Transverse colon (tissue), 4 donors: Measurements from ENCODE around the gene DNPEP. TPM values are rescaled to one million over a fixed set of nuclear protein-coding genes. Genes with fewer than 3 reads are reported as not detected.
"Not testable (repeated sequence)": the region's sequence is repeated elsewhere in the genome, so short reads cannot be mapped to it uniquely, and the experiment has no call there.

Source experiments
- DNase-seq: peaks from one replicate; pipeline ENCODE4 v3.0.0-alpha.2; 2019
- H3K27ac ChIP-seq, 4 donors: fragments of 200-600 bp; sonication (generic); 2 replicates each; pipeline ENCODE4 v1.5.1; 2016 to 2018; ENCODE audit warnings: inconsistent platforms in 4 of 4
- H3K27me3 ChIP-seq: fragments of 200-600 bp; sonication (generic); 2 replicates; pipeline ENCODE4 v1.5.1; 2017; ENCODE audit warnings: inconsistent platforms
- H3K36me3 ChIP-seq, 4 donors: fragments of 200-600 bp; sonication (generic); 2 replicates each; pipeline ENCODE4 v1.5.1; 2017 to 2019; ENCODE audit warnings: inconsistent platforms in 4 of 4
- H3K4me1 ChIP-seq, 4 donors: fragments of 200-600 bp; sonication (generic); 2 replicates each; pipeline ENCODE4 v1.5.1; 2017 to 2020; ENCODE audit warnings: inconsistent platforms in 4 of 4
- H3K4me3 ChIP-seq, 4 donors: fragments of 200-600 bp; sonication (generic); 1 replicate in 1 of 4; 2 replicates in 3 of 4; pipeline versions ENCODE4 v1.5.1 to v1.6.1; 2017 to 2019; ENCODE audit warnings: inconsistent platforms in 4 of 4
- H3K9me3 ChIP-seq, 2 donors: fragments of 200-600 bp; sonication (generic); 2 replicates each; pipeline ENCODE4 v1.5.1; 2017 to 2019; ENCODE audit warnings: inconsistent platforms in 2 of 2
- CTCF ChIP-seq, 5 experiments: fragments of 200-600 bp in 3 of 5; fragments of 450-650 bp in 2 of 5; sonication (generic) in 3 of 5; IDR thresholded peaks; 1 replicate in 2 of 5; 2 replicates in 3 of 5; pipeline ENCODE4 v1.5.1; 2016 to 2017; ENCODE audit warnings: antibody characterized with exemption in 5 of 5, inconsistent platforms in 3 of 5, mild to moderate bottlenecking in 2 of 5, moderate library complexity in 1 of 5
- EP300 ChIP-seq: sonication (generic); formaldehyde crosslinking; IDR thresholded peaks from one replicate; pipeline ENCODE4 v1.6.1; 2017; ENCODE audit warnings: antibody characterized with exemption, low read depth
- POLR2A ChIP-seq: fragments of 450-650 bp; IDR thresholded peaks from one replicate; pipeline ENCODE4 v1.6.1; 2016; ENCODE audit warnings: antibody characterized with exemption, mild to moderate bottlenecking, moderate library complexity
- POLR2AphosphoS5 ChIP-seq, 3 donors: sonication (generic); formaldehyde crosslinking; IDR thresholded peaks; one replicate each; pipeline ENCODE4 v1.6.1; 2016; ENCODE audit warnings: antibody characterized with exemption in 3 of 3
- whole genome bisulfite sequencing, 2 donors: methylation state at CpG; one replicate each; pipeline ENCODE4 v1.1.5; 2018; ENCODE audit warnings: low coverage in 1 of 2; 5-methylcytosine and 5-hydroxymethylcytosine counted together
- in situ Hi-C, 4 donors: fragments of 200-750 bp; cut with MboI; loops; one replicate each; pipeline versions ENCODE4 v1.15.0 to v1.15.1; 2017; ENCODE audit warnings: low sequenced_read_pairs in 3 of 4, low pct_ligation_motif_present in 1 of 4, low pct_unique_long_range_greater_than_20kb in 1 of 4
- intact Hi-C: fragments of 100-400 bp; cut with DNase I; formaldehyde crosslinking; loops from one replicate; pipeline ENCODE4 v1.15.1; 2023; ENCODE audit warnings: low total_unique reads
- total RNA-seq, 4 donors: library from RNA; depleted of rRNA; stranded (reverse); fragments of >200 nt; gene quantifications; one replicate each; pipeline ENCODE4 v1.1.0, GENCODE V29; 2016

DNPEP gene
- total RNA-seq, 4 donors from 2014 or later: 61.3 to 142 (median 104) TPM

GRCh38 chr2:219399716-219400478 lies 12.2 kb upstream of the DNPEP start:
- Histone ChIP-seq H3K4me3 (no peak overlapping the region), H3K27me3 (no peaks in the 10 kb centered on the region), H3K9me3 (no peaks in the 10 kb centered on the region), H3K4me1 (peaks cover 12 to 48% (median 24%) of the 10 kb centered on the region in 4 donors), H3K27ac (peak overlapping the region; percentile 65 to 79 (median 75)), H3K36me3 (no peaks in the 10 kb centered on the region)
- no peak for DNase-seq
- no peak for TF ChIP-seq EP300
- TF ChIP-seq CTCF (IDR thresholded peaks at IDR 0.05): no peak
- no peak for TF ChIP-seq POLR2A
- TF ChIP-seq POLR2AphosphoS5 (IDR thresholded peaks at IDR 0.05): no peak
- WGBS, 2 donors: 14 to 67% methylated on average over 2 to 14 of the region's 14 CpGs
- in situ Hi-C loops (loop anchor here in 3 of 4 donors (10.0 kb wide), 1 partner anchor 125 kb away; no protein-coding TSS in a partner anchor), intact Hi-C loops (loop anchor here (2.0 kb wide), 1 partner anchor 131 kb away; no protein-coding TSS in a partner anchor)

GRCh38 chr2:219398721-219399363 lies 11.1 kb upstream of the DNPEP start:
- peak overlapping the region; percentile 65 to 79 (median 75) for H3K27ac ChIP-seq
- in situ Hi-C loops (no loop called here), intact Hi-C loops (no loop called here)
- no peaks in the 10 kb centered on the region for H3K27me3 ChIP-seq
- TF ChIP-seq CTCF (IDR thresholded peaks at IDR 0.05) (no peak), POLR2AphosphoS5 (IDR thresholded peaks at IDR 0.05) (peak in 2 of 3 donors; percentile 46 to 61)
- no peaks in the 10 kb centered on the region for H3K9me3 ChIP-seq
- no peak overlapping the region for H3K4me3 ChIP-seq
- no peaks in the 10 kb centered on the region for H3K36me3 ChIP-seq
- 14 to 26% methylated on average over 4 to 5 of the region's 5 CpGs for WGBS, 2 donors
- peak; percentile 53 for DNase-seq
- H3K4me1 ChIP-seq: peaks cover 6 to 40% (median 20%) of the 10 kb centered on the region in 4 donors

GRCh38 chr2:219396863-219397457 lies 9.2 kb upstream of the DNPEP start:
- DNase-seq: no peak
- Histone ChIP-seq H3K4me1 (peaks cover 6 to 30% (median 17%) of the 10 kb centered on the region in 4 donors), H3K36me3 (no peaks in the 10 kb centered on the region), H3K27ac (peak overlapping the region in 1 of 4 donors; percentile 79), H3K9me3 (no peaks in the 10 kb centered on the region), H3K27me3 (no peaks in the 10 kb centered on the region), H3K4me3 (no peak overlapping the region)
- intact Hi-C loops (no loop called here), in situ Hi-C loops (no loop called here)
- WGBS, 2 donors: 62% methylated on average over 6 of the region's 6 CpGs; no CpG with 5 or more reads in 1 of the 2 donors
- TF ChIP-seq CTCF (IDR thresholded peaks at IDR 0.05) (no peak), POLR2A (no peak), EP300 (no peak), POLR2AphosphoS5 (IDR thresholded peaks at IDR 0.05) (no peak)

- Histone ChIP-seq H3K27ac (no peak overlapping the region), H3K9me3 (no peaks in the 10 kb centered on the region), H3K4me1 (peaks cover 6 to 30% (median 17%) of the 10 kb centered on the region in 4 donors), H3K4me3 (no peak overlapping the region), H3K27me3 (no peaks in the 10 kb centered on the region), H3K36me3 (no peaks in the 10 kb centered on the region)
- WGBS, 2 donors: 90 to 100% methylated on average over 2 to 3 of the region's 3 CpGs
- DNase-seq: no peak
- in situ Hi-C loops (no loop called here), intact Hi-C loops (no loop called here)
- TF ChIP-seq CTCF (IDR thresholded peaks at IDR 0.05): no peak
- no peak for TF ChIP-seq POLR2AphosphoS5 (IDR thresholded peaks at IDR 0.05)
- no peak for TF ChIP-seq POLR2A
- TF ChIP-seq EP300: no peak
These were observed 7.9 kb upstream of the DNPEP start for GRCh38 chr2:219395609-219396008.

- H3K27me3 ChIP-seq, H3K27ac ChIP-seq, DNase-seq, H3K36me3 ChIP-seq, H3K4me3 ChIP-seq, in situ Hi-C loops, intact Hi-C loops, H3K9me3 ChIP-seq: not testable (repeated sequence)
- H3K4me1 ChIP-seq: peaks cover 6 to 30% (median 19%) of the 10 kb centered on the region in 4 donors
- 86% methylated on average over 9 of the region's 9 CpGs; no CpG with 5 or more reads in 1 of the 2 donors for WGBS, 2 donors
These were observed 7.3 kb upstream of the DNPEP start for GRCh38 chr2:219395056-219395455.
